ENCODE results near the gene MACROD1.

The MACROD1 gene

GRCh38 chr11:64203421-64204079, 37.6 kb upstream of the MACROD1 start:
- no peak for TF ChIP-seq CTCF (IDR thresholded peaks at IDR 0.05; ENCODE audit: extremely low read depth, insufficient read depth, missing control alignments)
- in situ Hi-C loops (cut with MboI; ENCODE audit: low pct_unique_long_range_greater_than_20kb, low sequenced_read_pairs, unreplicated experiment), result no loop called here
- DNase-seq (ENCODE audit: low spot score), result no peak

GRCh38 chr11:64202992-64203391, 37.1 kb upstream of the MACROD1 start:
- no peak for TF ChIP-seq CTCF (IDR thresholded peaks at IDR 0.05; ENCODE audit: extremely low read depth, insufficient read depth, missing control alignments)
- no peak for DNase-seq (ENCODE audit: low spot score)
- in situ Hi-C loops (cut with MboI; ENCODE audit: low pct_unique_long_range_greater_than_20kb, low sequenced_read_pairs, unreplicated experiment), result no loop called here

- no peak for TF ChIP-seq CTCF (IDR thresholded peaks at IDR 0.05; ENCODE audit: extremely low read depth, insufficient read depth, missing control alignments)
- in situ Hi-C loops (cut with MboI; ENCODE audit: low pct_unique_long_range_greater_than_20kb, low sequenced_read_pairs, unreplicated experiment), result no loop called here
- DNase-seq (ENCODE audit: low spot score), result no peak
Observed at GRCh38 chr11:64201543-64201942, 35.6 kb upstream of the MACROD1 start.

GRCh38 chr11:64198511-64198910, 32.6 kb upstream of the MACROD1 start:
- DNase-seq (ENCODE audit: low spot score), result no peak
- in situ Hi-C loops (cut with MboI; ENCODE audit: low pct_unique_long_range_greater_than_20kb, low sequenced_read_pairs, unreplicated experiment), result no loop called here
- TF ChIP-seq CTCF (IDR thresholded peaks at IDR 0.05; ENCODE audit: extremely low read depth, insufficient read depth, missing control alignments), result no peak

- in situ Hi-C loops (cut with MboI; ENCODE audit: low pct_unique_long_range_greater_than_20kb, low sequenced_read_pairs, unreplicated experiment), result no loop called here
- no peak for DNase-seq (ENCODE audit: low spot score)
- no peak for TF ChIP-seq CTCF (IDR thresholded peaks at IDR 0.05; ENCODE audit: extremely low read depth, insufficient read depth, missing control alignments)
Observed at GRCh38 chr11:64196626-64197025, 30.7 kb upstream of the MACROD1 start.

GRCh38 chr11:64192434-64192833, 26.5 kb upstream of the MACROD1 start:
- no peak for TF ChIP-seq CTCF (IDR thresholded peaks at IDR 0.05; ENCODE audit: extremely low read depth, insufficient read depth, missing control alignments)
- in situ Hi-C loops (cut with MboI; ENCODE audit: low pct_unique_long_range_greater_than_20kb, low sequenced_read_pairs, unreplicated experiment), result no loop called here

More at GRCh38 chr11:64192434-64192833, 26.5 kb upstream of the MACROD1 start:
- DNase-seq (ENCODE audit: low spot score), result no peak
